ENCODE data around the gene PILRB.
A peak's percentile ranks its signal among the peaks of the same experiment; 100 is the strongest.
"Not testable (repeated sequence)": the region's sequence is repeated elsewhere in the genome, so short reads cannot be mapped to it uniquely, and the experiment has no call there.

Gene PILRB

GRCh38 chr7:100366411-100367250 lies 8.7 kb downstream of the PILRB start:
- Mint-ChIP-seq H3K4me1 (ENCODE audit: low read depth) (peaks cover 69% of the 10 kb centered on the region), H3K27me3 (no peaks in the 10 kb centered on the region), H3K9me3 (no peaks in the 10 kb centered on the region), H3K27ac (peak overlapping the region; percentile 68), H3K4me3 (peak overlapping the region; percentile 22), H3K36me3 (ENCODE audit: low read depth) (peaks cover 53% of the 10 kb centered on the region)

GRCh38 chr7:100367251-100367620 lies 9.3 kb downstream of the PILRB start:
- H3K4me1 Mint-ChIP-seq (ENCODE audit: low read depth), result peaks cover 75% of the 10 kb centered on the region
- no peaks in the 10 kb centered on the region for H3K27me3 Mint-ChIP-seq

GRCh38 chr7:100367676-100368613 lies 10.0 kb downstream of the PILRB start:
- Mint-ChIP-seq H3K4me3 (no peak overlapping the region), H3K36me3 (ENCODE audit: low read depth) (peaks cover 40% of the 10 kb centered on the region), H3K4me1 (ENCODE audit: low read depth) (peaks cover 80% of the 10 kb centered on the region), H3K27me3 (no peaks in the 10 kb centered on the region), H3K27ac (peak overlapping the region; percentile 88), H3K9me3 (no peaks in the 10 kb centered on the region)

More at GRCh38 chr7:100367251-100367620, 9.3 kb downstream of the PILRB start:
- no peaks in the 10 kb centered on the region for H3K9me3 Mint-ChIP-seq
- no peak overlapping the region for H3K4me3 Mint-ChIP-seq
- H3K36me3 Mint-ChIP-seq (ENCODE audit: low read depth), result peaks cover 47% of the 10 kb centered on the region
- H3K27ac Mint-ChIP-seq, result peak overlapping the region; percentile 42

GRCh38 chr7:100369105-100369504 lies 11.2 kb downstream of the PILRB start:
- peak overlapping the region; percentile 45 for H3K4me3 Mint-ChIP-seq
- H3K4me1 Mint-ChIP-seq (ENCODE audit: low read depth), result peaks cover 76% of the 10 kb centered on the region

GRCh38 chr7:100370303-100370702 lies 12.4 kb downstream of the PILRB start:
- H3K4me3 Mint-ChIP-seq, result no peak overlapping the region
- H3K9me3 Mint-ChIP-seq, result no peaks in the 10 kb centered on the region
- H3K36me3 Mint-ChIP-seq (ENCODE audit: low read depth), result peaks cover 20% of the 10 kb centered on the region
- peak overlapping the region; percentile 40 for H3K27ac Mint-ChIP-seq
- H3K4me1 Mint-ChIP-seq (ENCODE audit: low read depth), result peaks cover 77% of the 10 kb centered on the region
- H3K27me3 Mint-ChIP-seq, result no peaks in the 10 kb centered on the region

More at GRCh38 chr7:100369105-100369504, 11.2 kb downstream of the PILRB start:
- peaks cover 28% of the 10 kb centered on the region for H3K36me3 Mint-ChIP-seq (ENCODE audit: low read depth)
- H3K27ac Mint-ChIP-seq, result peak overlapping the region; percentile 88
- no peaks in the 10 kb centered on the region for H3K27me3 Mint-ChIP-seq
- no peaks in the 10 kb centered on the region for H3K9me3 Mint-ChIP-seq

GRCh38 chr7:100370746-100371145 lies 12.8 kb downstream of the PILRB start:
- Mint-ChIP-seq H3K4me1 (ENCODE audit: low read depth) (peaks cover 73% of the 10 kb centered on the region), H3K36me3 (ENCODE audit: low read depth) (peaks cover 17% of the 10 kb centered on the region), H3K27me3 (no peaks in the 10 kb centered on the region), H3K4me3 (no peak overlapping the region), H3K9me3 (no peaks in the 10 kb centered on the region), H3K27ac (peak overlapping the region; percentile 71)

GRCh38 chr7:100371561-100372171 lies 13.7 kb downstream of the PILRB start:
- Mint-ChIP-seq H3K4me1 (ENCODE audit: low read depth) (peaks cover 64% of the 10 kb centered on the region), H3K27ac (peak overlapping the region; percentile 87), H3K27me3 (no peaks in the 10 kb centered on the region), H3K9me3 (no peaks in the 10 kb centered on the region), H3K4me3 (no peak overlapping the region), H3K36me3 (ENCODE audit: low read depth) (peaks cover 9% of the 10 kb centered on the region)

GRCh38 chr7:100372256-100372655 lies 14.3 kb downstream of the PILRB start:
- no peak overlapping the region for H3K4me3 Mint-ChIP-seq

GRCh38 chr7:100372694-100373093 lies 14.8 kb downstream of the PILRB start:
- Mint-ChIP-seq H3K4me1 (ENCODE audit: low read depth) (peaks cover 54% of the 10 kb centered on the region), H3K27ac (peak overlapping the region; percentile 87), H3K9me3 (no peaks in the 10 kb centered on the region), H3K27me3 (no peaks in the 10 kb centered on the region), H3K36me3 (ENCODE audit: low read depth) (peaks cover 2% of the 10 kb centered on the region), H3K4me3 (no peak overlapping the region)

More at GRCh38 chr7:100372256-100372655, 14.3 kb downstream of the PILRB start:
- Mint-ChIP-seq H3K27ac (peak overlapping the region; percentile 87), H3K4me1 (ENCODE audit: low read depth) (peaks cover 58% of the 10 kb centered on the region), H3K9me3 (no peaks in the 10 kb centered on the region), H3K36me3 (ENCODE audit: low read depth) (peaks cover 5% of the 10 kb centered on the region), H3K27me3 (no peaks in the 10 kb centered on the region)

- H3K4me3 Mint-ChIP-seq, result no peak within 1 kb of the TSS
Observed at GRCh38 chr7:100373261-100373831, 15.4 kb downstream of the PILRB start, which contains the start of gene PILRA. Gene PILRA, plus strand, starts transcription at chr7:100373487. Its CDS starts 170 bp downstream, at chr7:100373657.

GRCh38 chr7:100373870-100374598 lies 16.1 kb downstream of the PILRB start:
- H3K27me3 Mint-ChIP-seq; H3K36me3 Mint-ChIP-seq (ENCODE audit: low read depth); H3K9me3 Mint-ChIP-seq; H3K4me3 Mint-ChIP-seq: not testable (repeated sequence)
- peaks cover 41% of the 10 kb centered on the region for H3K4me1 Mint-ChIP-seq (ENCODE audit: low read depth)
- H3K27ac Mint-ChIP-seq, result peak overlapping the region; percentile 49

More at GRCh38 chr7:100373261-100373831, 15.4 kb downstream of the PILRB start, which contains the start of gene PILRA:
- H3K9me3 Mint-ChIP-seq, result no peaks in the 10 kb centered on the region
- no peaks in the 10 kb centered on the region for H3K36me3 Mint-ChIP-seq (ENCODE audit: low read depth)
- H3K27me3 Mint-ChIP-seq, result no peaks in the 10 kb centered on the region
- H3K27ac Mint-ChIP-seq, result peak within 1 kb of the TSS; percentile 87
- peaks cover 47% of the 10 kb centered on the region for H3K4me1 Mint-ChIP-seq (ENCODE audit: low read depth)

GRCh38 chr7:100374601-100375000 lies 16.7 kb downstream of the PILRB start:
- Mint-ChIP-seq H3K9me3 (no peaks in the 10 kb centered on the region), H3K27me3 (no peaks in the 10 kb centered on the region), H3K27ac (peak overlapping the region; percentile 7), H3K36me3 (ENCODE audit: low read depth) (no peaks in the 10 kb centered on the region), H3K4me1 (ENCODE audit: low read depth) (peaks cover 39% of the 10 kb centered on the region), H3K4me3 (no peak overlapping the region)

- Mint-ChIP-seq H3K36me3 (ENCODE audit: low read depth) (no peaks in the 10 kb centered on the region), H3K4me3 (no peak overlapping the region), H3K27ac (no peak overlapping the region), H3K9me3 (no peaks in the 10 kb centered on the region), H3K27me3 (no peaks in the 10 kb centered on the region), H3K4me1 (ENCODE audit: low read depth) (peaks cover 32% of the 10 kb centered on the region)
Observed at GRCh38 chr7:100376066-100376465, 18.1 kb downstream of the PILRB start.
